HL-60 (cell line): ENCODE data around the gene ERGIC1.

Experiments
- DNase-seq, 2 experiments: peaks; one replicate each; pipeline ENCODE4 v3.0.0-alpha.2; 2010 to 2020; ENCODE audit warnings: low read depth in 1 of 2, low spot score in 1 of 2
- H3K27ac ChIP-seq: fragments of 250-450 bp; sonication (Bioruptor Pico); replicated peaks from 2 replicates; pipeline ENCODE4 v1.5.1; 2020; ENCODE audit warnings: mild to moderate bottlenecking, moderate library complexity
- H3K27me3 ChIP-seq: fragments of 250-450 bp; sonication (Bioruptor Pico); 2 replicates; pipeline ENCODE4 v1.5.1; 2021; ENCODE audit warnings: mild to moderate bottlenecking, moderate library complexity; ENCODE audit not compliant: insufficient read depth, poor library complexity, severe bottlenecking
- H3K4me3 ChIP-seq: replicated peaks from 2 replicates; pipeline ENCODE4 v1.5.1; 2011; ENCODE audit warnings: mild to moderate bottlenecking, control low read depth, low read length; ENCODE audit not compliant: insufficient read depth
- GABPA ChIP-seq: IDR thresholded peaks from 2 replicates; pipeline ENCODE4 v1.6.1; 2012; ENCODE audit warnings: low read depth
- POLR2AphosphoS5 ChIP-seq: IDR thresholded peaks from 2 replicates; pipeline ENCODE4 v1.6.1; 2012; ENCODE audit warnings: low read depth
- SPI1 ChIP-seq: IDR thresholded peaks from 2 replicates; pipeline ENCODE4 v1.6.1; 2012; ENCODE audit warnings: low read depth, mild to moderate bottlenecking, borderline replicate concordance
- TF ChIP-seq, protein P1 (sequence below): IDR thresholded peaks from one replicate; pipeline ENCODE4 v1.5.1; 2011; ENCODE audit warnings: low read length, control low read depth, inconsistent platforms; ENCODE audit not compliant: insufficient read depth
- TF ChIP-seq, protein P2 (sequence below): IDR thresholded peaks from 2 replicates; pipeline ENCODE4 v1.6.1; 2012; ENCODE audit warnings: low read depth; ENCODE audit not compliant: insufficient replicate concordance

Gene ERGIC1

DNA sequence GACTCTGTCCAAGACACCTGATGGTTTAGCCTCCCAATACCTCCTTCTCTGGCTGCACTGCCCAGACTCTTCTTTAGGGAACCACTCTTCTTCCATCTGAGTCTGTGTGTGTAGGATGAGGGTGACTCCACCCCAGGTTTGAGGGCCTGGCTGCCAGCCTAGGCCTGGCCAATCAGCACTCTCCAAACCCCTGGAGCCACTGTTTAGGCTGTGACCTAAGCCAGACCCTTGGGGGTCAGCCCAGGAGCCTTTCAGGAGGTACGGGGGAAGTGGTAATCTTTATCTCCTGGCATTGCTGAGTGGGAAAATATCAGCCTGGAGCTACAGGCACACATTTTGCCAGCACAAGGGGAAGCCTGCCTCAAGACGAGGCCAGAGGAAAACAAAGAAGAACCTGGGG is 6.2 kb upstream of the ERGIC1 start:
- no peak overlapping the region for H3K4me3 ChIP-seq
- no peak for DNase-seq
- H3K27me3 ChIP-seq = no peaks in the 10 kb centered on the region
- TF ChIP-seq SPI1 (no peak), POLR2AphosphoS5 (no peak), GABPA (no peak)
- TF ChIP-seq, protein P1, sequence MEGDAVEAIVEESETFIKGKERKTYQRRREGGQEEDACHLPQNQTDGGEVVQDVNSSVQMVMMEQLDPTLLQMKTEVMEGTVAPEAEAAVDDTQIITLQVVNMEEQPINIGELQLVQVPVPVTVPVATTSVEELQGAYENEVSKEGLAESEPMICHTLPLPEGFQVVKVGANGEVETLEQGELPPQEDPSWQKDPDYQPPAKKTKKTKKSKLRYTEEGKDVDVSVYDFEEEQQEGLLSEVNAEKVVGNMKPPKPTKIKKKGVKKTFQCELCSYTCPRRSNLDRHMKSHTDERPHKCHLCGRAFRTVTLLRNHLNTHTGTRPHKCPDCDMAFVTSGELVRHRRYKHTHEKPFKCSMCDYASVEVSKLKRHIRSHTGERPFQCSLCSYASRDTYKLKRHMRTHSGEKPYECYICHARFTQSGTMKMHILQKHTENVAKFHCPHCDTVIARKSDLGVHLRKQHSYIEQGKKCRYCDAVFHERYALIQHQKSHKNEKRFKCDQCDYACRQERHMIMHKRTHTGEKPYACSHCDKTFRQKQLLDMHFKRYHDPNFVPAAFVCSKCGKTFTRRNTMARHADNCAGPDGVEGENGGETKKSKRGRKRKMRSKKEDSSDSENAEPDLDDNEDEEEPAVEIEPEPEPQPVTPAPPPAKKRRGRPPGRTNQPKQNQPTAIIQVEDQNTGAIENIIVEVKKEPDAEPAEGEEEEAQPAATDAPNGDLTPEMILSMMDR = no peak
- TF ChIP-seq, protein P2, sequence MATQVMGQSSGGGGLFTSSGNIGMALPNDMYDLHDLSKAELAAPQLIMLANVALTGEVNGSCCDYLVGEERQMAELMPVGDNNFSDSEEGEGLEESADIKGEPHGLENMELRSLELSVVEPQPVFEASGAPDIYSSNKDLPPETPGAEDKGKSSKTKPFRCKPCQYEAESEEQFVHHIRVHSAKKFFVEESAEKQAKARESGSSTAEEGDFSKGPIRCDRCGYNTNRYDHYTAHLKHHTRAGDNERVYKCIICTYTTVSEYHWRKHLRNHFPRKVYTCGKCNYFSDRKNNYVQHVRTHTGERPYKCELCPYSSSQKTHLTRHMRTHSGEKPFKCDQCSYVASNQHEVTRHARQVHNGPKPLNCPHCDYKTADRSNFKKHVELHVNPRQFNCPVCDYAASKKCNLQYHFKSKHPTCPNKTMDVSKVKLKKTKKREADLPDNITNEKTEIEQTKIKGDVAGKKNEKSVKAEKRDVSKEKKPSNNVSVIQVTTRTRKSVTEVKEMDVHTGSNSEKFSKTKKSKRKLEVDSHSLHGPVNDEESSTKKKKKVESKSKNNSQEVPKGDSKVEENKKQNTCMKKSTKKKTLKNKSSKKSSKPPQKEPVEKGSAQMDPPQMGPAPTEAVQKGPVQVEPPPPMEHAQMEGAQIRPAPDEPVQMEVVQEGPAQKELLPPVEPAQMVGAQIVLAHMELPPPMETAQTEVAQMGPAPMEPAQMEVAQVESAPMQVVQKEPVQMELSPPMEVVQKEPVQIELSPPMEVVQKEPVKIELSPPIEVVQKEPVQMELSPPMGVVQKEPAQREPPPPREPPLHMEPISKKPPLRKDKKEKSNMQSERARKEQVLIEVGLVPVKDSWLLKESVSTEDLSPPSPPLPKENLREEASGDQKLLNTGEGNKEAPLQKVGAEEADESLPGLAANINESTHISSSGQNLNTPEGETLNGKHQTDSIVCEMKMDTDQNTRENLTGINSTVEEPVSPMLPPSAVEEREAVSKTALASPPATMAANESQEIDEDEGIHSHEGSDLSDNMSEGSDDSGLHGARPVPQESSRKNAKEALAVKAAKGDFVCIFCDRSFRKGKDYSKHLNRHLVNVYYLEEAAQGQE = no peak
- H3K27ac ChIP-seq = no peak overlapping the region

DNA sequence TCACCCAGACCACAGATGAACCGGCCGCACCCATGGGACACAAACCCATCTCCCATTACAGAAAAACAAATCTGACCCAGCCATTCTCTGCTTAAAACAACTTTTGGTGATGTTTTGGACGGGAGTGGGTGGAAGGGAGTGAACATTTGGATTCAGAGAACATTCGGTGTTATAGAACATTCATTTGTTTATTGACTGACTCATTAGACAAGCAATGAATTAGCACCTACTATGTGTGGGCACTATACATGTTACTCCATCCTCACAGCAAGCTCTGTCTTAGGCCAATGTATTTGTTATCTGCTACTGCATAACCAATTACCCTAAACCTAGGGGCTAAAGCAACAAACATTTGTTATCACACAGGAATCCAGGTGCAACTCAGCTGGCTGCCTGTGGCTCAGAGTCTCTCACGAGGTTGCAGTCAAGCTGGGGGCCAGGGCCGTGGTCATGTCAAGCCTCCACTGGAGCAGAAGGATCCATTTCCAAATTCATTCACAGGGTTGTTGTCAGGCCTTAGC is 5.1 kb upstream of the ERGIC1 start:
- DNase-seq = no peak
- TF ChIP-seq POLR2AphosphoS5 (no peak), GABPA (no peak), SPI1 (no peak)
- TF ChIP-seq, protein P2 = no peak
- TF ChIP-seq, protein P1 = no peak

DNA sequence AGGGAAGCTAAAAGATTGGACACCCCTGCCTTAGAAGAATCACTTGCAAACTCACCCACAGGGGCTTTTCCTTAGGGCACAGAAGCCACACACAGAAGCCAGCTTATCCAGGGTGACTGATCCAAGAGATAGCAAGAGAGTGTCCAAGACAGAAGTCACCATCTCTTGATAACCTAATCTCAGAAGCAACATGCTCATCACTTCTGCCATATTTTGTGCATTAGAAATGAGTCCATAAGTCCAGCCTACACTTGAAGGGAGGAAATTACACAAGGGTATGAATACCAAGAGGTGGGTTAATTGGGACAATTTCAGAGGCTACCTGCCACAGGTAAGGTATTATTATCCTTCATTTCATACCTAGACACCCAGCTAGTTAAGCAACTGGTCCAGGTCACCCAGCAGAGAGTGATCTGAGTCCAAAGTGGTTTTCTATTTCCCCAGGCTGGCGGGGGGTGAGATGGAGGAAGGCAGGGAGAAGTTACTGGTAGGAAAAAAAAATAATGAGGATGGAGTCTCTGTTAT is 3.7 kb upstream of the ERGIC1 start:
- TF ChIP-seq, protein P1 = no peak
- TF ChIP-seq GABPA (no peak), POLR2AphosphoS5 (no peak)
- TF ChIP-seq, protein P2 = no peak
- H3K4me3 ChIP-seq = no peak overlapping the region
- no peak for DNase-seq
- H3K27ac ChIP-seq = no peak overlapping the region
- H3K27me3 ChIP-seq = no peaks in the 10 kb centered on the region

More for the DNA sequence above, 5.1 kb upstream of the ERGIC1 start:
- H3K27ac ChIP-seq = no peak overlapping the region
- no peaks in the 10 kb centered on the region for H3K27me3 ChIP-seq
- no peak overlapping the region for H3K4me3 ChIP-seq
